NOMO-1 (cell line): ENCODE data around the gene KRTAP19-1.
"Not testable (repeated sequence)": the region's sequence is repeated elsewhere in the genome, so short reads cannot be mapped to it uniquely, and the experiment has no call there.

ENCODE experiments used
- DNase-seq, 2 experiments: peaks; one replicate each; lab custom pipeline; 2025; ENCODE audit not compliant: unreplicated experiment in 2 of 2; lab: John Stamatoyannopoulos, UW

The KRTAP19-1 gene

DNA sequence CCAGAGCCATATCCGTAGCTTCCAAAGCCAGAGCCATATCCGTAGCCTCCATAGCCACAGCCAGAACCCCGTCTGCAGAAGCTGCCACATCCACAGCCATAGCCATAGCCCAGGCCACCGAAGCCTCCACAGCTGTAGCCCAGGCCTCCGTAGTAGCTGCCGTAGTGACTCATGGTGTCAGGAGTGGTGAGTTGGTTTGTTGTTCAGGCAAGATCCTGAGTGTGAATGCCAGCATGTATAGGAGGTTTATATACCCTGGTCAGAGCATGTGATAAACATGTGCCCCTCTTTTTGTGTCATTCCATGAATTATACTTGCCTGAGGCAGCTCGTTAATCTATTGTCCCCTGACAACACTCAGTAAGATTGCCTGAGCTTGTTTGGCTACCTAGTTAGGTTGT lies at the start of gene KRTAP19-1:
Gene KRTAP19-1 (minus strand): TSS at position 223 of the 400 bp plus-strand sequence. CDS start 50 bp downstream, at position 173.
- DNase-seq, result no peak

GRCh38 chr21:30518876-30519275 lies 38.7 kb upstream of the KRTAP19-1 start:
- DNase-seq, result no peak

GRCh38 chr21:30515681-30516080 lies 35.5 kb upstream of the KRTAP19-1 start:
- no peak for DNase-seq

GRCh38 chr21:30505621-30506205 lies 25.5 kb upstream of the KRTAP19-1 start:
- DNase-seq, result not testable (repeated sequence)

DNA sequence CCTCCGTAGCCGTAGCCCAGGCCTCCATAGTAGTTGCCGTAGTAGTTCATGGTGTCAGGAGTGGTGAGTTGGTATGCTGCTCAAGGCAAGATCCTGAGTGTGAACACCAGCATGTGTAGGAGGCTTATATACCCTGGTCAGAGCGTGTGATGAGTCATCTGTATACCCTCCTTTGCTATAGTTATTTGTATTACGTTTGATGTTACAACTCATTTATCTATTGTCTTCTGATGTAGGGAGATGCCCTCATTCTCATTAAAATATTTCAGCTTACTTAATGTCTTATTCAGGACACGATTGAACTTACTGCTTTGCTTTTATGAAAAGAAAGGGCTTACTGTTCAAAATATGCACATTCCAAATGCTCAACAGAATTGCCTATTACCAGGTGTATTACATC lies 21.9 kb upstream of the KRTAP19-1 start, which contains the start of gene KRTAP19-5:
Gene KRTAP19-5 (minus strand): TSS at position 101 of the 400 bp plus-strand sequence. CDS start 51 bp downstream, at position 50.
- DNase-seq, result no peak

- no peak for DNase-seq
Observed at GRCh38 chr21:30497065-30497464, 16.9 kb upstream of the KRTAP19-1 start, which contains the start of gene KRTAP19-4. KRTAP19-4 (minus strand) TSS chr21:30497165; CDS start chr21:30497110, 55 bp downstream.

DNA sequence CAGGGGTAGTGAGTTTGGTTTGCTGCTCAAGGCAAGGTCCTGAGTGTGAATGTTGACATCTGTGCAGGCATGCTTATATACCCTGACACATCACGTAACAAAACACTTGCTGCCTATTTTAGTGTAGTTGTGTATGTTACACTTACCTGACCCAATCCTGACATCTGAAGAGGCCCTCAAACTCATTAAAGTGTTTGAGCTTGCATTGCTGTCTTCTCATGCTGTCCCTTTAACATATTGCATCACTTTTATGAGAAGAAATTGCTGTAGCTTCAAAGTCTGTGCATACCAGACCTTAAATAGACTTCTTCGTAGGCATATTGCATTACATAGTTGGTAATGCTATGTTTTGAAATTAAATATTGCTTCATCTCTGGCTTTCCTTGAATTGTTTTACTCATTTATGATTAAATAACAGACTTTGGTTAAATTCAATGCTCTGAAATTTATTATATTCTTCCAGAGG lies 11.8 kb upstream of the KRTAP19-1 start, which contains the start of gene KRTAP19-3:
Gene KRTAP19-3 (minus strand): TSS at position 51 of the 466 bp plus-strand sequence. CDS start 56 bp downstream, outside the sequence.
- no peak for DNase-seq

DNA sequence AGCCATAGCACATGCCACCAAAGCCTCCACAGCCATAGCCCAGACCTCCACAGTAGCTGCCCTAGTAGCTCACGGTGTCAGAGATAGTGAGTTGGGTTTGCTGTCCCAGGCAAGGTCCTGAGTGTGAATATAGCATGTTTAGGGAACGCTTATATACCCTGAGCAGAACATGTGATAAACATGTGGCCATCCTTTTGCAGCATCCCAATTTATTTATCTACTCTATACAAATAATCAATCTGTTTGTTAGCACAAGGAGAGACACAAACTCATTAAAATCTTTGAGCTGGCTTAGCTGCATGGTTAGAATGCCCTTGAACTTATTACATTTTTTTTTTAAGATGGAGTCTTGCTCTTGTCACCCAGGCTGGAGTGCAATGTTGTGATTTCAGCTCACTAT lies 7.2 kb upstream of the KRTAP19-1 start, which contains the start of gene KRTAP19-2:
Gene KRTAP19-2 (minus strand): TSS at position 101 of the 400 bp plus-strand sequence. CDS start 88 bp downstream, at position 13.
- DNase-seq, result no peak

- no peak for DNase-seq
Observed at GRCh38 chr21:30486180-30486579, 6.0 kb upstream of the KRTAP19-1 start.

DNA sequence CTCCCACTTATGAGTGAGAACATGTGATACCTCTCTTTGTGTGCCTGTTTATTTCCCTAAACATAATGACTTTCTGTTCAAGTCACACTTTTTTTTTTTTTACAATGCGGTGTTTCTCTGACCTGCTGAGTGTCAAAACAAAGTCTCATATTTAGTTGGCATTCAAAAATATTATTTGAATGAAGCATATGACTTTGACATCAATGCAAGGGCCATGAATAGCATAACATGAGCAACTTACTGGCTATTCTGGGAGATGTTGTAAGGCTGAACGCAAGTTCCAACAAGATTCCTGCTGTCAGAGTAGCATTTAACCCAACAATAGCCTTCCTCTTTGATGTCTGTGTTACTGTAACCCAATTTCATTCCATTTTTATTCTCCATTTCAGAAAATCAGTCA lies 2.0 kb upstream of the KRTAP19-1 start:
- no peak for DNase-seq

GRCh38 chr21:30479259-30479658 lies 908 bp downstream of the KRTAP19-1 start:
- no peak for DNase-seq

DNA sequence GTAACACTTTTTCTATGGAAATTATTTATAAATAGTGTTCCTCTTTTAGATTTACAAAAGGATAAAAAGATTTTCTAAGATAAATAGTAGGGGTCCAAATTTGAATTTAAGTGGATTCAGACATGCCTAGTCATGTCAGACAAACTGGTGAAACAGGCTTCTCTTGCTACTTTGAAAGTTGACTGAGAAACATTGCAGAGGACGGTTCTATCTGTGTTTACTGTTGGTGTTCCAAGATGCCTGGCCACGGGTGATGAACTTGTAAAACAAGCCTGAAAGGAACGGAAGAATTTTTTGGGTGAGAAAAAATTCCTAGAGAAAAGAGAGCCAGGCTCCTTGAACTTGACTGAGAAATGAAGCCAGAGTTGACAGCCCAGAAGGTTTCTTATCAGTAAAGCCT lies 2.2 kb downstream of the KRTAP19-1 start:
- DNase-seq, result no peak

- DNase-seq, result no peak
Observed at GRCh38 chr21:30468900-30469714, 11.1 kb downstream of the KRTAP19-1 start.

DNA sequence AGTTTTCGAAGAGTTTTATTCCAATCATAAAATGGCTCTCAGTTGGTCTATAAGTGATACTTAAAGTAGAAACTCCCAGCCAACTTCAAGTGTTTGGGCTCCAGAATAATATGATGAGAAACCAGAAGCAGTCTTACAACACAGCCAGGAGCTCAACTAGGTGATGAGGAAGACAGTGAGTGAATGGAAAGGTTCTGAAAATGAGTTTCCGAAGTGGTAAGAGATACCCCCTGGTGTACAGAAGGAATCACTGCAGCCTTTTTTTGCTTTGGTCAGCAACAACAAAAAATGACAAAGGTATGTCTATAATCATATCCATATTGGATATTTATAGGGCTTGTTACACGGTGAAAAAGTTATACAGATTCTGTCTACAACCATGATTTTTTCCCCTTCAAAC lies 16.5 kb downstream of the KRTAP19-1 start:
- DNase-seq, result peak in 1 of 2 experiments; percentile 4

DNA sequence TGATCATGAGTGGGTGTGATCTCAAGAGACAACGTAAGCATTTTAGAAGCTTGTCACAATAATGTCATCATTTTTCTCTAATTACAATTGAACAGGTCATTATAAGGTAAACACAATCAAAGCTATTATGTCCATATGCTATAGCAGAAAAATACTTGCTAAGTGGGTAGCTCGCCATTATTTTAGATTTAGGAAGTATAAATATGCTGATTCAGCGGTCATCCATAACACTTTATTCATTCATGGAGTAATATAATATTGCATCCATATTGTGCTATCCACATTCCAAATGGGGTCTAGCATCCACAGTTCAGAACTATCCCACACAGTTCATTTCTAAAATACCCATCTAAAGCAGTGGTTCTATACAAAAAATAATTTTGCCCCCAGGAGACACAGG lies 31.7 kb downstream of the KRTAP19-1 start:
- DNase-seq, result no peak

DNA sequence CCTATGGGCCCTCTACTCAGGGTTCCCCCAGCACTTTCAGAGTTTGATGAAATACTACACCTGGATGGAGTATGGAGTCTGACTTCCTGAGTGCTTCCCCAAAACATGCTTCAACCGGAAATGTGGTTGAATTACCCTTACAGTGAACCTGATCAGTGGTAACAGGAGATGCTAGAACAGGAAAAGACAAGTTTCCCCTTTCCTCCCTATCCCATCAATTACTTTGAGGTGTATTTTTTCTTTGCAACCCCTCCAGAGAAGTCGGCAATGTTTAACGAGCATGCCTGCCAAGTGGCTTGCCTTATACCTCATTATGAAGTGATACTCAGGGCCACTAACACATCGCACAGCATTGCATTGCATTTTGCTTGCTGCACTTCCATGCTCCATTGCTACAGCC lies 33.1 kb downstream of the KRTAP19-1 start:
- DNase-seq, result no peak

GRCh38 chr21:30444204-30444603 lies 36.0 kb downstream of the KRTAP19-1 start:
- DNase-seq, result no peak

- DNase-seq, result no peak
Observed at GRCh38 chr21:30443226-30443625, 36.9 kb downstream of the KRTAP19-1 start.

DNA sequence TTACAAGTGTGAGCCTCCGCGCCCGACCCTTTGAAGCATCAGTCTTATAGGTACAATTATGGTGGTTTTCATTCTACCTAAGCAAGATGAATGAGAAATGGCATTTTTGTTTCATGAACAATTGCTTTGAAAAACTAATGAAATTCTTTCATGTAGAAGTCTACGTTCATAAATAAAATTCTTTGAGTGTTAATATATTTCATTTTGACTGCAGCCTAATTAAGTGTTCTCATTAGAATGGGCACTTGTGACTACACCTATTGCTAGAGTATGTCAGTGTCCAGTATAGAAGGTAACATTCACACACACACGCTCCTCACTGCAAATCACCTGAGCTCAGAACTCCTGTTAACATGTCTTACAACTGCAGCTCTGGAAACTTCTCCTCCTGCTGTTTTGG lies 40.2 kb downstream of the KRTAP19-1 start, which contains the start of gene KRTAP15-1:
Gene KRTAP15-1 (plus strand): TSS at position 301 of the 400 bp plus-strand sequence. CDS start 53 bp downstream, at position 354.
- no peak for DNase-seq

DNA sequence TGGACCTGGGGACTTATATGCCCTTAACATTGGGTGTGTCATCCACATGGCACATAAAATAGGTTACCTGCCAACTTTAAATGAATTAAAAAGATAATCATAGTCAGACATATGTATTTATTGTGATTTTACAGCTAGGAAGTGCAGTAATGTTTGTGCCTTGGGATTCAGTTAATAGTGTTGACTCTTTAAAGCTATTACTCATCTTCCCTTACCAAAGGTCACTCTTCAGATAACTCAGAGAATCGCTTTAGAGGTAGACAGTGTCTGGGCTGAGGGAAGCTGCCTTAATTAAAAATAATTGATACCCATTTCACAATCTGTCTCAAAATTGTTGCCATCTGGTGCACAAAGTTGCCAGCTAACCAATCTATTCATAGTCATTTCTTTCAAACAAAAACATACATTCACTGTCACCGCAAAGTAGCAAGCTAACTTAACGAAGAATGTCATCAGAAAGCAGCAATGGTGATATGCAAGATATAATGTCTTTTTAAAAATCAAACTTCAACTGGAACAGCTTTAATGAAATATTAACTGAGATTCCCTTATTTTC lies 43.1 kb downstream of the KRTAP19-1 start:
- DNase-seq, result peak; percentile 4 to 25

DNA sequence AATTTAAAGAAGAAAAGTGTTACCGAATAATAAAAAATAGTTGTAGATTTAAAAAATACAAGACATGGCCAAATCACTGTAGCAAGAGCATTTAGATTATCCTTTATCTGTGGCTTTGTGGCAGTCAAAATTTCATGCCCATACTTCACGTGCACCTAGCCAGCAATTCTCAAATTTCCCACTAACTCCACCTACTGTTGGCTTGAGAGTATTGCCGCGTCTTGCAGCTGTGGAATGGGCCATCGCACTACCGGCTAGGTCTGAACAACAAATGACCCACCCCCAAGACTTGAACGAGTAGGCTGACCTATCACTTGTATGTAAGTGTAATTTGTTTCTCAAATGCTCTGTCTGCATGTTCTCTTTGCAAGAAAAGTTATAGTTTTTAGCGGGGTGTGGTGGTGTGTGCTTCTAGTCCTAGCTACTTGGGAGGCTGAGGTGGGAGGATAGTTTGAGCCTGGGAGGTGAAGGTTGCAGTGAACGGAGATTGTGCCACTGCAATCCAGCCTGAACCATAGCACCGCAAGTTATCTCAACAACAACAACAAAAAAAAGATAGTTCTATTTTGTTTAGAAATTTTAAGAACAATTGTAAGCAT lies 46.0 kb downstream of the KRTAP19-1 start:
- DNase-seq, result peak; percentile 18 to 36
